ENCODE data around the gene ZNF43. TPM values are rescaled to one million over a fixed set of nuclear protein-coding genes. Genes with fewer than 3 reads are reported as not detected.

ZNF43 gene
- total RNA-seq, 1 experiment from 2014 or later, result 51.6 TPM

DNA sequence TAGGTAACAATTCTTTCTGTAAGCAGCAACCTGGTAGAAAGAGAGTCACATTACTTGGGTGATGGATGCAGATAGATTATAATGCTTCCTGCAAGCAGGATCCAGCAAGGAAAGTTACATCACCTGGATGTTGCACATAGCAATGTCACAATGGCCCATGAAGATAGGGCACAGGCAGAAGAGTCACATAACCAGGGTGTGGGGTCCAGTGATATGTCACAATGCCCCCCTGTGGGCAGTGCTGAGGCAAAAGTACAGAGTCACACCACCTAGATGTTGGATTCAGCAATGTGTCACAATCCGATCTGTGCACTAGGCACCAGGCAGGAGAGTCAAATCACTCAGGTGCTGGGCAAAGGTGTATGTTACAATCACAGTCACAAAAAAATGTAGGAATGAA, 4.0 kb upstream of the ZNF43 start:
- Histone ChIP-seq H3K23me2 (ENCODE audit: insufficient read length, low read depth, low read length, poor library complexity, severe bottlenecking) (no peaks in the 10 kb centered on the region), H2BK120ac (ENCODE audit: low read depth, low read length, poor library complexity, severe bottlenecking) (no peak overlapping the region), H3K4me1 (ENCODE audit: insufficient read depth, low read length) (no peaks in the 10 kb centered on the region), H2BK20ac (ENCODE audit: low read depth, low read length, poor library complexity, severe bottlenecking) (no peak overlapping the region), H3K18ac (ENCODE audit: insufficient read length, low read depth, low read length) (no peak overlapping the region), H4K8ac (replicated peaks; ENCODE audit: insufficient read length, low read depth, low read length) (no peak overlapping the region), H3K9me3 (ENCODE audit: control insufficient read depth, low read depth, low read length) (no peaks in the 10 kb centered on the region), H3K56ac (ENCODE audit: insufficient read length, low read depth, low read length) (no peak overlapping the region), H2AFZ (ENCODE audit: low read length) (no peak overlapping the region), H4K91ac (ENCODE audit: insufficient read length, low read depth, low read length) (no peak overlapping the region), H3K4me2 (ENCODE audit: insufficient read depth, insufficient read length, low read length) (no peak overlapping the region), H3K79me2 (ENCODE audit: insufficient read depth, low read length) (no peaks in the 10 kb centered on the region), H3K27ac (ENCODE audit: insufficient read length, low read depth, low read length) (no peak overlapping the region), H2BK12ac (ENCODE audit: insufficient read length, low read depth, low read length) (no peak overlapping the region), H3K23ac (ENCODE audit: insufficient read length, low read depth, low read length) (no peak overlapping the region), H2BK15ac (ENCODE audit: low read depth, low read length) (no peak overlapping the region), H4K5ac (ENCODE audit: insufficient read length, low read depth, low read length) (no peak overlapping the region), H3K27me3 (ENCODE audit: insufficient read depth, low read length) (no peaks in the 10 kb centered on the region), H3K9ac (ENCODE audit: extremely low read depth, insufficient read length, low read length) (no peak overlapping the region), H3K4ac (ENCODE audit: low read depth, low read length) (no peak overlapping the region), H3K79me1 (ENCODE audit: insufficient read depth, low read depth, low read length, poor library complexity, severe bottlenecking) (no peaks in the 10 kb centered on the region), H4K20me1 (ENCODE audit: control insufficient read depth, insufficient read depth, insufficient read length) (no peaks in the 10 kb centered on the region), H2AK5ac (ENCODE audit: insufficient read length, low read length) (no peak overlapping the region), H3K14ac (ENCODE audit: insufficient read depth, low read length) (no peak overlapping the region), H2BK5ac (ENCODE audit: insufficient read length, low read length) (no peak overlapping the region), H3T11ph (ENCODE audit: low read length) (no peak overlapping the region)
- TF ChIP-seq, protein P1, sequence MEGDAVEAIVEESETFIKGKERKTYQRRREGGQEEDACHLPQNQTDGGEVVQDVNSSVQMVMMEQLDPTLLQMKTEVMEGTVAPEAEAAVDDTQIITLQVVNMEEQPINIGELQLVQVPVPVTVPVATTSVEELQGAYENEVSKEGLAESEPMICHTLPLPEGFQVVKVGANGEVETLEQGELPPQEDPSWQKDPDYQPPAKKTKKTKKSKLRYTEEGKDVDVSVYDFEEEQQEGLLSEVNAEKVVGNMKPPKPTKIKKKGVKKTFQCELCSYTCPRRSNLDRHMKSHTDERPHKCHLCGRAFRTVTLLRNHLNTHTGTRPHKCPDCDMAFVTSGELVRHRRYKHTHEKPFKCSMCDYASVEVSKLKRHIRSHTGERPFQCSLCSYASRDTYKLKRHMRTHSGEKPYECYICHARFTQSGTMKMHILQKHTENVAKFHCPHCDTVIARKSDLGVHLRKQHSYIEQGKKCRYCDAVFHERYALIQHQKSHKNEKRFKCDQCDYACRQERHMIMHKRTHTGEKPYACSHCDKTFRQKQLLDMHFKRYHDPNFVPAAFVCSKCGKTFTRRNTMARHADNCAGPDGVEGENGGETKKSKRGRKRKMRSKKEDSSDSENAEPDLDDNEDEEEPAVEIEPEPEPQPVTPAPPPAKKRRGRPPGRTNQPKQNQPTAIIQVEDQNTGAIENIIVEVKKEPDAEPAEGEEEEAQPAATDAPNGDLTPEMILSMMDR (conservative IDR thresholded peaks at IDR 0.05), result no peak
- Mint-ChIP-seq H3K27me3 (ENCODE audit: low read depth) (peaks cover 2% of the 10 kb centered on the region; the same call in 1 of the 2 replicates), H3K4me1 (peaks cover 4 to 9% of the 10 kb centered on the region in 2 experiments), H3K9me3 (peaks cover 0 to 3% of the 10 kb centered on the region in 2 experiments; a peak in 1 of 5 replicates), H3K36me3 (ENCODE audit: insufficient read depth in 1 of 3, low read depth in 3 of 3) (peaks cover 54 to 70% (median 65%) of the 10 kb centered on the region in 3 experiments), H3K4me3 (no peak overlapping the region), H3K27ac (no peak overlapping the region)
- WGBS (ENCODE audit: extremely low coverage, insufficient read length, low lambda C conversion rate), result no CpG with 5 or more reads among the region's 1 CpG
- no peak for DNase-seq

All from H9 (cell line).